GM19351 (cell line): ENCODE results near the gene TRAK1.
A peak's percentile ranks its signal among the peaks of the same experiment; 100 is the strongest.

Source experiments
- ATAC-seq: cut with Tn5 transposase; IDR thresholded peaks from one replicate; pipeline ENCODE4 v1.9.1; 2021; ENCODE audit warnings: mild to moderate bottlenecking, moderate library complexity; ENCODE audit not compliant: unreplicated experiment

TRAK1 gene

GRCh38 chr3:42090973-42091731 is at the start of gene TRAK1:
Gene TRAK1 (plus strand): TSS chr3:42091357. CDS start chr3:42091470, 113 bp downstream.
- ATAC-seq, result no peak

GRCh38 chr3:42042747-42043098 is 48.4 kb upstream of the TRAK1 start:
- no peak for ATAC-seq

GRCh38 chr3:42043099-42043813 is 47.9 kb upstream of the TRAK1 start:
- no peak for ATAC-seq

- no peak for ATAC-seq
Measured at GRCh38 chr3:42045708-42046243, 45.4 kb upstream of the TRAK1 start.

- ATAC-seq, result peak; percentile 49
Measured at GRCh38 chr3:42048526-42048925, 42.6 kb upstream of the TRAK1 start.

DNA sequence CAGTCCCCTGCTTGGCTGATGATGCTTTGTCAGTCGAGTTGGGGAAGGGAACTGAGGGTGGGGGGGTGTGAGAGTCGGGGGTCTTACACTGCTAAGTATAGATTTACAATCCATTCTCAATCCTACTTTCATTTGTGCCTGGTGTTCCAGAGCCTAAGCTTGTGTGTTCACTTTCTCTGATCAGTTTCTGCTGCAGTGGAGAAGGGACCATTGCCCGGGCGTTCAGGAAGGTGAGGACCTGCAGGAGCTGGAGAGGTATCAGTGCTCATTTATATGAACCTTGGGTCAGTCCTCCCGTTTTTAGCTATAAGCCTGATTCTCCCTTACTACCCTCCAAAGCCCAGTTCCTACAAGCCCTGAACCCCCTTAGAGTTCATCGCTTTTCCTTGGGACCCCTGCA is 41.0 kb upstream of the TRAK1 start:
- no peak for ATAC-seq

DNA sequence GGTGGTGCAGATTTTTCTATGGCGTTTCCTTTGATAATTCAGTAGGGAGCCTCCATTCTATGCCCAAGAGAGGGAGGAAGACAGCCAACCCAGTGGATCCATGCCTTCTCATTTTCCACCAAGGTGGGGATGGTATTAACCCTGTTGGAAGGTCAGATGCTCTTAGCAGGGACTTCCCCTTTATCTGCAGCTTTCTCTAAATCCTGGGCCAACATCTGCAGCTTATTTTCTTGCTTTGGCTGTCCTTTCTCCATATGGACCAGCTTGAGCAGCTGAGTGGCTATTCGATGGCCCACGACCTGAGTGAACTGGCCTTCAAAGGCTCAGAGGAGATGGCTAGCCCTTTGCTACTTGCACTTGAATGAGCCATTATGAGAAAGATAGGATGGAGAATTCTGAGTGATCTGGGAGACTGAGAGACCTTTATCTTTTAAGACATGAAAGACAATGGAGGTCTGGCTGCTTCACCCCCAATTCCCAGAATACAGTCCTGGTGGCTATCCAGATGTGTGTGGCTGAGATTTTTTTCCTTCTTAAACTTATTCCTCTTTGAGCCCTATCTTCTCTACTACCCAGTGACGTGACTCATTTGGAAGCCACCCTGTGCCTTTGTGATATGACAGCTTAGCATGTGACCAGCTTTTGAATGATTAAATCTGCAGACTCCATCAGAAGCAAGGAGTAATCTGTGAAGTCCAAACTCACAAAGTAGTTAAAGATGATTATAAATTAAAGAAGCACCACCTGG is 39.6 kb upstream of the TRAK1 start:
- peak; percentile 46 for ATAC-seq

DNA sequence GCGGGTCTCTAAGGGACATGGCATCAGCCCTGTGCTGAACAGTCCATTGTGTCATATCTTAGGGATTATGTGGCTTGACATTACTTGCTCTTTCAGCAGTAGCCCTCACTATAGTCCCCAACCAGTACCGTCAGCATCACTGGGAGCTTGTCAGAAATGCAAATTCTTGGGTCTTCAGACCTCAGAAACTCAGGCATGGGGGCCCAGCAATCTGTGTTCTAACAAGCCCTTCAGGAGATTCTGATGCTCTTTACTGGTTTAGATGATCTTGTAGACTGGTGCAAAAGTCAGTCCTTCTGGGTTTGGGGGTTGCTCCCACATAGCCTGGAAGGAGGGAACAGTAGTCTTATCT is 39.0 kb upstream of the TRAK1 start:
- ATAC-seq, result peak; percentile 75

DNA sequence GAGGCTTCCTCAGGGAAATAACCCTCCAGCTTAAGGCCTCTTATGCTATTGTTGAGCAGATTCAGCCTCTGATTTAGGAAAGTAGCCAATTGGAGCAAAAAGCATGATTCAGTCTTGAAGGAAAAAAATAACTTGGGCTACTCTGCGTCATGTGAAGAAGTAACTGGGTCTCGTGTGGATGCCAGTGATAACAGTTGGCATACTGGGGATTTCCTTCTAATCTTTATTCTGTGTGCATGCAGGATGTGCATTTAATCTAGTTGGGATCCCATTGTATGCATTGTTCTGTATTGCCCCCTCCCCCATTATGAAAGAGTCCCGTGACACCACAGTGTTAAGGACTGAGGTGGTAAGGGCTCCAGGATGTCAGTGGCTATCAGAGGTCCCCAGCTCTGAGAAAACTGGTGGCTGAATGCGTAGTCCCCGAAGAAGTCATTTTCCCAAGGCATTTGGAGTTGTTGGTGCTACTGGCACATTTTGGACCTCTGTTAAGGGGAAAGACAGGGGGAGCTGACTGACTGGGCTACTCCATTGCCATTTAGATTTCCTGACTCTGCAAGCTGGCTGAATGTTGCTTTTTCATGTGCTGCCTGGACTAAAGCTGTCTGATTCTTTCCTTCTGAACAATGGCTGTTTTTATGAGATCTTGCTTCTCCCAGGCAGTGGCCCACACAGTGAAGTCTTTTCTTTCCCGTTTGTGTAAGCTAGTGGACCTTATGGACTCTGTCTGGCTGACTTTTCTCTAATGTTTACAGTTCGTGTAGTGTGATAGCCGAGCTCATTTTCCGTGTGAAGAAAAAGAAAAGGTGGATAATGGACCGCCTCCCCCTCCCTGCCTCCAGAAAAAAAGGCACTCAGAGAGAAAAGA is 38.4 kb upstream of the TRAK1 start:
- ATAC-seq, result no peak

- no peak for ATAC-seq
Measured at GRCh38 chr3:42053476-42053875, 37.7 kb upstream of the TRAK1 start.

GRCh38 chr3:42055291-42055690 is 35.9 kb upstream of the TRAK1 start:
- no peak for ATAC-seq

- ATAC-seq, result no peak
Measured at GRCh38 chr3:42056840-42057239, 34.3 kb upstream of the TRAK1 start.

DNA sequence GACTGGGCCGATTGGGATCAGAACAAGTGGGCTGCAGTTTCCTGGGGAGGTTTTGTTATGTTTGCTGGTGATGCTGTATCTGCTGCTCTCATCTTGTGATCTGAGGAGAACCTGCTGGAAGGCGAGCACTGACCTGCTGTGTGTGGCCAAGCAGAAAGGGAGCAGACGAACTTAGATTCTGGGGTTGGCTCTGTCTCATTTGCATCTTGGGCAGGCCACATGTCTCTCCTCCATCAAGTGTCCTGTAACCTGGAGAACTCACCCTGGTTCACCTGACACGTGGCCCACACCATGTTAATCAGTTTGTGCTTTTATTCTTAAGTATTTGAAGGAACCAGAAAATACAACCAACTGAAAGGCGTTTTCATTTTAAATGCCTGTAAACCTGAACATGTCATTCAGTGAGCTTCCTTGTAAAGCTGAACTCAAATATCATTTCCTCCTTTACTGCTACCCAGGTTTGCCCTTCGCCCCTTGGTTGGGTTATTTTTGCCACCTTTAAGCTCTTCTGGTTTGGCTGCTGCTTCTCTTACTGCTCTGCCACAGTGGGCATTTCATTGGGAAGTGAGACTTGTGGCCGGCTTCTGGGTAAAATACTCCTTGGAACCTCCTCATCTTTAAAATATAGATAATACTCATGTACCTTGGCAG is 33.5 kb upstream of the TRAK1 start:
- peak; percentile 91 for ATAC-seq

GRCh38 chr3:42061025-42061712 is 30.0 kb upstream of the TRAK1 start:
- ATAC-seq, result no peak

DNA sequence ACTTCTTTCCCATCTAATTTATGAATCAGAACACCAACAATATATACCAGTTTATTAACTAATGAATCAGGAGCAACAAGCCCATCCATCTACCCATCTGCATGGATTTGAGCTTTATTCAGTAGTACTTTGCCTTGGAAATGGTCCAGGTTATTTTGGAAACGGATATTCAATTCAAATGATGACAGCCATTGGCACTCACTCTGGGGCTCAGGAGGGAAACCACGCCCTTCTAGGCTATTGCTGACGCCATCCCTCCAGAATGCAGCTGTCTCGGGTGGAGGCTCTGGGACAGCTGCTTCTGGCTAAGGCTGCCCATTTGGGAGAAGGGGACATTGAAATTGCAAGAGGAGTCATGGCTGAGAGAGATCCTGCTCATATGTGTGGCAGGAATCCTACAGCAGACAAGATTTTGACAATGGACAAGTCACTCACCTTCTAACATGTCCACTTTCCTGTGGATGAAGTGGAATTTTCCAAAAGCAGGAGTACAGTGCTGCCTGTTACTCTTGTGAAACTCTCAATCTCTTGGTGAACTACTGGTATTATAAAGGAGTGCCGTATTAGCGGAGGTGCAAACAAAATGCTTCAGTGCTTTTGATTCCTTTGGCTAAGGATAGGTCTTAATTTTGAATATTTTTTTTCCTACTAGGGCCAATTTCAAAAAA is 29.3 kb upstream of the TRAK1 start:
- ATAC-seq, result no peak

DNA sequence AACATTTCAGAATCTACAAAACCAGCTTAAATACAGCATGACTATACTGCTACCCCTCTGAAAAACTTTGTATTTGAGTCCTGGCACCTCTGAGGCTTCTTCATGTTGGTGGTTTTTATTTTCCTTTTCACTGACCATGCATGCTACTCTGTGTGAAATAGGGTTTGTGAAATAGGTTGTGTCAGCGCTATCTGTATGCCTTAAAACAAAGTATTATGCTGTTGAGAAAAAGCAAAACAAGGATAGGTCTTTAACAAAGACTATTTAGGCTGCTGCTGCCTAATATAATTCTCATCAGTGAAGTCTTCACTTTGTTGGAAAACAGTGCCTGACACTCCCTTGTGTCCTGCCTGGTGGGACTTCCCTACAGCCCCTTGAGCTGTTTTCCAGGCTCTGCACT is 28.7 kb upstream of the TRAK1 start:
- no peak for ATAC-seq

- ATAC-seq, result no peak
Measured at GRCh38 chr3:42063888-42064287, 27.3 kb upstream of the TRAK1 start.

- ATAC-seq, result peak; percentile 38
Measured at GRCh38 chr3:42066516-42067181, 24.5 kb upstream of the TRAK1 start.
